Retinal pigment epithelial cell (primary cell): ENCODE measurements around the gene IL12RB2.
A peak's percentile ranks its signal among the peaks of the same experiment; 100 is the strongest.

Source experiments
- DNase-seq: peaks from one replicate; pipeline ENCODE4 v3.0.0-alpha.2; 2010; ENCODE audit warnings: low read depth
- H3K4me3 ChIP-seq: 2 replicates; pipeline ENCODE4 v1.5.1; 2011; ENCODE audit warnings: mild to moderate bottlenecking, low read length, control low read depth, moderate library complexity
- CTCF ChIP-seq: conservative IDR thresholded peaks from 2 replicates; pipeline ENCODE4 v1.5.1; 2011; ENCODE audit warnings: low read depth, low read length, control low read depth, inconsistent platforms

The IL12RB2 gene

GRCh38 chr1:67376381-67376780 is 68.7 kb downstream of the IL12RB2 start:
- TF ChIP-seq CTCF = no peak
- DNase-seq = no peak
- no peak overlapping the region for H3K4me3 ChIP-seq

- DNase-seq = no peak
- no peak for TF ChIP-seq CTCF
- no peak overlapping the region for H3K4me3 ChIP-seq
These were observed 69.6 kb downstream of the IL12RB2 start for GRCh38 chr1:67377253-67377652.

- no peak for TF ChIP-seq CTCF
- DNase-seq = no peak
These were observed 73.5 kb downstream of the IL12RB2 start for GRCh38 chr1:67381154-67381553.

GRCh38 chr1:67382292-67382691 is 74.6 kb downstream of the IL12RB2 start:
- TF ChIP-seq CTCF = no peak
- H3K4me3 ChIP-seq = no peak overlapping the region
- no peak for DNase-seq

More at GRCh38 chr1:67381154-67381553, 73.5 kb downstream of the IL12RB2 start:
- H3K4me3 ChIP-seq = no peak overlapping the region

DNA sequence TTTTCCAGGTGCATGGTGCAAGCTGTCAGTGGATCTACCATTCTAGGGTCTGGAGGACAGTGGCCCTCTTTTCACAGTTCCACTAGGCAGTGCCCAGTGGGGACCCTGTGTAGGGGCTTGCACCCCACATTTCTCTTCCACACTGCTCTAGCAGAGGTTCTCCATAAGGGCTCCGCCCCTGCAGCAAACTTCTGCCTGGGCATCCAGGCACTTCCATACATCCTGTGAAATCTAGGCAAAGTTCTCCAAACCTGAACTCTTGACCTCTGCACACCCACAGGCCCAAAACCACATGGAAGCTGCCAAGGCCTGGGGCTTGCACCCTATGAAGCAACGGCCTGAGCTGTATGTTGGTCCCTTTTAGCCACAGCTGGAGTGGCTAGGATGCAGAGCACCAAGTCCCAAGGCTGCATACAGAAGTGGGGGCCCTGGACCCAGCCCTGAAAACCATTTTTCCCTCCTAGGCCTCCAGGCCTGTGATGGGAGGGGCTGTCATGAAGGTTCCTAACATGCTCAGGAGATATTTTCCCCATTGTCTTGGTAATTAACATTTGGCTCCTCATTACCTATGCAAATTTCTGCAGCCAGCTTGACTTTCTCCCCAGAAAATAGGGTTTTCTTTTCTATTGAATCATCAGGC is 76.4 kb downstream of the IL12RB2 start:
- H3K4me3 ChIP-seq = no peak overlapping the region
- DNase-seq = no peak
- TF ChIP-seq CTCF = no peak

GRCh38 chr1:67390041-67390887 is 82.6 kb downstream of the IL12RB2 start:
- no peak for TF ChIP-seq CTCF
- H3K4me3 ChIP-seq = no peak overlapping the region
- DNase-seq = peak; percentile 84

- H3K4me3 ChIP-seq = no peak overlapping the region
- TF ChIP-seq CTCF = no peak
- no peak for DNase-seq
These were observed 85.6 kb downstream of the IL12RB2 start for GRCh38 chr1:67393240-67393639.
